SK-N-DZ (cell line): ENCODE measurements around the gene MYL9.
"Not testable (repeated sequence)": the region's sequence is repeated elsewhere in the genome, so short reads cannot be mapped to it uniquely, and the experiment has no call there.

ENCODE experiments used
- DNase-seq: peaks from one replicate; pipeline ENCODE4 v3.0.0-alpha.2; 2015; ENCODE audit warnings: low spot score

Gene MYL9

DNA sequence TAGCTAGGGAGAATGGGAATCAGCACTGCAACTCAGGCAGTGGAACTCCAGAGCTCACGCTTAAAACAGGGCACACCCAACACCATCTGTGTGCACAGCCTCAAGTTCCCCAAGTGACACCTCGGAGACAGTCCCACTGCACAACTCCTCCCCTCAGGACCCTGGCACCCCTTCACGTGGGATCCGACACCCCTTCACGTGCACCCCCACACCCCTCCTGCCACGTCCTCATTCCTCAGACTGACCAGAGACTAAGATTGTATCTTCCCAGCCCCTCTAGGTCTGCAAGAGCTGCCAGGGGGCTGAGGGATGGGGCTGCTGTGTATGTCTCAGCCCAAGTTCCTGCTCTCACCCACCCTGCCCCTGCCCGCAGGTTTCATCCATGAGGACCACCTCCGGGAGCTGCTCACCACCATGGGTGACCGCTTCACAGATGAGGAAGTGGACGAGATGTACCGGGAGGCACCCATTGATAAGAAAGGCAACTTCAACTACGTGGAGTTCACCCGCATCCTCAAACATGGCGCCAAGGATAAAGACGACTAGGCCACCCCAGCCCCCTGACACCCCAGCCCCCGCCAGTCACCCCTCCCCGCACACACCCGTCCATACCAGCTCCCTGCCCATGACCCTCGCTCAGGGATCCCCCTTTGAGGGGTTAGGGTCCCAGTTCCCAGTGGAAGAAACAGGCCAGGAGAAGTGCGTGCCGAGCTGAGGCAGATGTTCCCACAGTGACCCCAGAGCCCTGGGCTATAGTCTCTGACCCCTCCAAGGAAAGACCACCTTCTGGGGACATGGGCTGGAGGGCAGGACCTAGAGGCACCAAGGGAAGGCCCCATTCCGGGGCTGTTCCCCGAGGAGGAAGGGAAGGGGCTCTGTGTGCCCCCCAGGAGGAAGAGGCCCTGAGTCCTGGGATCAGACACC, 7.6 kb downstream of the MYL9 start:
- no peak for DNase-seq

DNA sequence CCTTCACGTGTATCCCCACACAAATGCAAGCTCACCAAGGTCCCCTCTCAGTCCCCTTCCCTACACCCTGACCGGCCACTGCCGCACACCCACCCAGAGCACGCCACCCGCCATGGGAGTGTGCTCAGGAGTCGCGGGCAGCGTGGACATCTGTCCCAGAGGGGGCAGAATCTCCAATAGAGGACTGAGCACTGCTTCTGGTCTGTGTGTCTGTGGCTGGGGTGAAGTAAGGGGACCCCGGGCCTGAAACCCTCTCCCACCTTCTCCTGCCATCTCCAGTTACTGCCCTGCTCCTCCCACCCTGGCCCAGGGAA, 8.3 kb downstream of the MYL9 start:
- DNase-seq, result no peak

DNA sequence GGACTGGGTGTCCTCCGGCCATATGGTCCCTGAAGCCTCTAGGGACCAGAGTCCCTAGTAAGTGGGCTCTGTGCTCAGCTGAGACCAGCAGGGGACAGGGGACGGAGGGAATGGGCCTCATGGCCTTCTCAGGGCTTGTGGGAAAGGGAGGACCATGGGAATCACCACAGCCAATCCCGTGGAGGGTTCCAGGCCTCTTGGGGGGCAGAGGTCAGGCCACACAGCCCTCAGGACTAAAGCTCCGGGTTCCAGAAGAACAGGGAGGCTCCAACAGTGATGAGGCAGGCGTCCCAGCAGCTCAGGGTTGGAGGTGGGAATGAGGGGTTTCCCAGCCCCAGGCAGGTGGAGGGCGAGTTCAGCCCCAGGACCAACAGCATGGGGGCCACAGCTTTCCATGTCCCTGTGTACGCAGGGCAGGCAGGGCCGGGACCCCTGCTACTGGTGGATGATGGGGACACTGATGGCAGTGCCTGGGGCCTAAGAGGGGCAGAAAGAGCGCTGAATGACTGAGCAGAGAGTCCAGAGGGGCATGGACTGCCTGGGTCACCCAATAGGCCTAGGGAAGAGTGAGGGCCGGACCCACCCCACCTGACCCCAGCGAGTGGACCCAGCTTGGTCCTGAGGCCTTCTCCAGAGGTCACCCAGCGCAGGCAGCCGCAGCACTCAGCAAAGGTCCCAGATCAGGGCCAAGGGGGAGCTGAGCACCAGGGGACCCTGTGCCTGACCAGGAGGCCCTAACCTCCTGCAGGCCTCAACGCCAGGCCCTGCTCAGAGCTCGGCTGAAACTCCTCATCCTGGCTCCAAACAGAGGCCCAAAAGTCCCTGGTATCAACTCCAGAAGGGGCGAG, 8.8 kb downstream of the MYL9 start:
- DNase-seq, result no peak

DNA sequence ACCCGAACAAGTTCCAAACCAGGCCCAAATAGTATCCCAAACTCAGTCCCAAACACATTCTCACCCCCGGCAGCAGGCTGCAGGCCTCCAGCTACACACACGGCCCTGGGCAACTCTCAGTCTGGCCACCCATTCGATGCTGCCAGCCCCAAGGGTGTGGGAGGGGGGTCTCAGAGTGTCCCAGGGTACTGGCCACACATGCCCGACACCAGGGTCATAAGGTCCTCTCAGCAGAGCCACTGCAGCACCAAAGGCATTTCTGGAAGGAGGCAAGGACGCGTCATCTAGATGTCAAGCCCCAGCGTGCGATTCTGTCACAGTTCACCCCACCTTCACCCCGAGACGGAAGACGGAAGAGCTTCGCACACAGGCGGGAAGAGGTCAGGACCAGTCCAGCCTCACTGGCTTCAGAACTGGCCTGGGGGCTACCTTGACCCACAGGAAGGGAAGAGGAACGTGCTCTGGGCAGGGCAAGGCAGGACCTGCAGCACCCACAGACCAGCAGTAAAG, 9.5 kb downstream of the MYL9 start:
- DNase-seq, result no peak

DNA sequence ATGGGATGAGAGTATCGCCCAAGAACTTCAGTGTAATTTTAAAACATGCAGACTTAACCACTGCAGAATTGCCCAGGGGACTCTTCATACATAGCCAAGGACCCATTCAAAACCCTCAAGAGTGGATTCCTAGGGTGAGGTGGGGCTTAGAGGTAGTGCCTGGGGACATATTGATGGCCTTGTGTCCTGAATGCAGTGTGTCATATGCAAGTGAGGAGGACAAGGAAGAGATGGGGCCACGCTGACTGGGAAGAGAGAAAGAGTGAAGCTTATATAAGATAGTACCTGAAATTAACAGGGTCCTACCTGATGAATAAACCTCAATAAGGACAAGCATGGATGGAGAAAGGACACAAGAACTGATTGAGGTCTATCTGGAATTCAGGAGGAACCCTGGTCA, 13.9 kb downstream of the MYL9 start:
- no peak for DNase-seq

DNA sequence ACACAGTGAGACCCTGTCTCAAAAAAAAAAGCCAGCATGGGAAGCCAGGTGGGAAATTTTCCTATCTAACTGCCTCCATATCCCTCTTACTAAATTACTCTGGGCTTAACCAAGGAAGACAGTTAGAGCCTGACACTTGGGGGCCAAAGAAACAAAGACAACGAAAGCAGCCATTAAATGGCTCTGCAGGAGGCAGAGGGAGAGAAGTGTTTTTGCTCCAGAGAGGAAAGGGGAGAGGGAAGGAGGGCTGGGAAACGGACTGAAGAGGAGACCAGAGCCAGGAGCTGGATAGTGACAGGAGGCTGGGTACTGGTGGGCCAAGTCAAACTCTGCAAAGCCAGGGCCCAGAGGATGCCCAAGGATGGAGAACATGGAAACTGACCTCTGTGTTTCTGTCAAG, 21.4 kb downstream of the MYL9 start:
- no peak for DNase-seq

DNA sequence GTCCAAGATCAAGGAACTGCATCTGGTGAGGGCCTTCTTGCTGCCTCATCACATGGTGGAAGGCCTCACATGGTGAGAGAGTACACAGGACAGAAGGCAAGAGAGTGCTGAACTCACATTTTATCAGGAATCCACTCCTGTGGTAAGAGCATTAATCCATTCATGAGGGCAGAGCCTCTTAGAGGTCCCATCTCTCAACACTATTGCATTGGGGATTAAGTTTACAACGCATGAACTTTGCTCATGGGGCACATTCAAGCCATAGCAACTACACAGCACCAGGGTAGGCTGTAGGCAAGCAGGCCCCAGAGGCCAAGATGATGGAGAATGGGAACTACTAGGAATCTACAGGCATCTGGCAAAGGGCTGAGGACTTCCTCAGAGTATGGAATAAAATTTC, 22.1 kb downstream of the MYL9 start:
- no peak for DNase-seq

DNA sequence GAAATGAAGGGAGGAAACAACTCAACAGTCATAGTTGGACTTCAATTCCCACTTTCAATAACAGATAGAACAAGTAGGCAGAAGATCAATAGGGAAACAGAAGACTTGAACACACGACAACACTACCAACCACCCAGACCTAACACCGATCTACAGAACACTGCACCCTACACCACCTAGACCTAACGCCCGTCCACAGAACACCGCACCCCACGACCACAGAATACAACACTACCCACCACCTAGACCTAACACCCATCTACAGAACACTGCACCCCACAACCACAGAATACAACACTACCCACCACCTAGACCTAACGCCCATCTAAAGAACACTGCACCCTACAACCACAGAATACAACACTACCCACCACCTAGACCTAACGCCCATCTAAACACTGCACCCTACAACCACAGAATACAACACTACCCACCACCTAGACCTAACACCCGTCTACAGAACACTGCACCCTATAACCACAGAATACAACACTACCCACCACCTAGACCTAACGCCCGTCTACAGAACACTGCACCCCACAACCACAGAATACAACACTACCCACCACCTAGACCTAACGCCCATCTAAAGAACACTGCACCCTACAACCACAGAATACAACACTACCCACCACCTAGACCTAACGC, 22.9 kb downstream of the MYL9 start:
- not testable (repeated sequence) for DNase-seq

DNA sequence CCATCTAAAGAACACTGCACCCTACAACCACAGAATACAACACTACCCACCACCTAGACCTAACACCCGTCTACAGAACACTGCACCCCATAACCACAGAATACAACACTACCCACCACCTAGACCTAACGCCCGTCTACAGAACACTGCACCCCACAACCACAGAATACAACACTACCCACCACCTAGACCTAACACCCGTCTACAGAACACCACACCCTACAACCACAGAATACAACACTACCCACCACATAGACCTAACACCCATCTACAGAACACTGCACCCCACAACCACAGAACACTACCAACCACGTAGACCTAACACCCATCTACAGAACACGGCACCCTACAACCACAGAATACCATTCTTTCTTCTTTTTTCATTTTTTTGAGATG, 23.4 kb downstream of the MYL9 start:
- DNase-seq, result not testable (repeated sequence)

DNA sequence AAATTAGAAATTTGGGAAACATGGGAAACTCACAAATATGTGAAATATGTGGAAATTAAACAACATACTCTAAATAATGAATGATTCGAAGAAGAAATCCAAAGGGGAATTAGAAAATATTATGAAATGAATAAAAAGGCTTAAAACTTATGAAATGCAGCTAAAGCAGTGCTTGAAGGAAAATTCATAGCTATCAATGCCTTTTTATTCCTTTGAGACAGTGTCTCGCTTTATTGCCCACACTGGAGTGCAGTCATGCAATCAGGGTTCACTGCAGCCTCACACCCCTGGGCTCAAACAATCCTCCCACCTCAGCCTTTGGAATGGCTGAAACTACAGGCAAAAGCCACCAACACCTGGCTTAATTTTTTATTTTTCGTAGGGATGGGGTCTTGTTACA, 24.2 kb downstream of the MYL9 start:
- no peak for DNase-seq

DNA sequence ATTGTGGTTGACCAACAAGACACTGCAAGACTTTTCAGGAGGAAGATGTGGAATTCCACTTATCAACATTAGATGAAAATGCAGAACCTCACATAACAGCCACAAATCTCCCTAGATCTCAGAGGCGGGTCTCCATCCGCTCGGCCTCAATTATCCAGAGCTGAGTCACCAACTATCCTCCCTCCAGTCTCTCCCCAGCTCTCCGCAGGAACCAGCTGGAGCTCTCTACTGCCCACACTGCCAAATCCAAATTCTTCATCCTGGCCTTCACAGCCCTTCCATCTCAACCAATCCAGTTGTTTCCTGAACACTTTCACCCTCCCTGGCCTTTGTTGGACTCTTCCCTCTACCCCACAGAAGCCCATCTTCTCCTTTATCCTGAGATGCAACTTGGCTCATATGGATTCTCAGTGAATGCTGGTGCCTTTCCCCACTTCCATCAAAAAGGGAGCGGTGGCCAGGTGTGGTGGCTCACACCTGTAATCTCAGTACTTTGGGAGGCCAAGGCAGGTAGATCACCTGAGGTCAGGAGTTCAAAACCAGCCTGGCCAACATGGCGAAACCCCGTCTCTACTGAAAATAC, 28.6 kb downstream of the MYL9 start:
- no peak for DNase-seq

DNA sequence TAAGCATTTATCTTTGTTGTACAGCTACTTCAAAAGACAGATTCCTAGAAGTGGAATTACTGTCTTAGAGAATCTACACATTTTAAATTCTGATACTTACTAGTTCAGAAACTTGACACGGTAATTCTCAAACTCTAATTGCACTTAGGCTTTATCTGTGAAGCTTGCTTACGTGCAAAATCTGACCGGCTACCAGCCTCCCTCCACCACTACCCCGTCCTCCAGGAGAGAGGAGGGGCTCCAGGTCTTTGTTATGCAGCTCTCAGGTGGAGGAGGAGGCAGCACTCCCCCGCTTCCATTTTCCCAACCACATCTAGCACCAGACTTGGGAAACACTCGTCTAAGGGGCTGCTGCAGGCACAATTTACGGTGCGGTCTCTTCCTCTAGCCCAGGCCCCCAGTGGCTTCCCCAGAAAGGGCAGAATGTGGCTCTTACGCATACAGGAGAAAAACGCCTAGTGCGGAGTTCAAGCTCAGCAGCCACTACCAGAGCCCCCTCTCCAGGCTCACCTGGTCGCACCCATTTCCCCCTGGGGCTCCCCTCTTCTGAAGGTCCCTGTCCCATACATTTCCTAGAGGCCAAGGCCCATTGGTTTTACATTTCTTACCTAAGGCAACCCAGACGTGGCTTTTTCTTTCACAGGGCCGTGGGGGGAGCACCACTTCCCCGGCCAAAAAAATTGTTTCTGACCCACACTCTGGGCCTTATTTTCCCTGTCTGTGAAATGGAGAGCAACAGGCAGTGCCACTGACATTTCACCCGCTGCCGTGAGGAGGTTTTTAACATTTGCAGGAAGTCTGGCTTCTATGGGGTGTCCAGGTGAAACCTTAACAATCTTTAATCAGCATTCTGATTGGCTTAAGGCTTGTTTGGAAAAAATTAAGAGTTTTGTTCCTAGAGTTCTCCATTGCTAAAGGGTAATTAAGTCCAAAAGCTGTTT, 30.5 kb downstream of the MYL9 start:
- peak; percentile 59 for DNase-seq

DNA sequence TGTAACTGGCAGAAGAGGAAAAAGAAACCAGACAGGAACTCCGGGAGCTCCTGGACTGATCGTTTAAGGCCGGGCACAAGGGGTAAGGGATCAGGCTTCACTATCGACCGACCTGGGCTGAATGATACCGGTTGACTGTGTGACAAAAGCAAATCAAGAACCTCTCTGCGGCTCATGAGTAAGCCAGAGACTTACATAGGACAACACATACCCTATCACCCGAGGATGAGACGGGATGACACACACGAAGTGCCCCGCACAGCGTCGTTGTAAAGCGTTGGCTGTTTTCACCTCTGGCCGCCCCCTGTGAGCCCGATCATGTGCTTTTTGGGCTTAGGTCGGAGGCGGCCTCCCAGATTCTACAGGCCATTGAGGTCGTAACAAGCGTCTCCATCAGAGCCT, 31.4 kb downstream of the MYL9 start:
- DNase-seq, result peak; percentile 57

DNA sequence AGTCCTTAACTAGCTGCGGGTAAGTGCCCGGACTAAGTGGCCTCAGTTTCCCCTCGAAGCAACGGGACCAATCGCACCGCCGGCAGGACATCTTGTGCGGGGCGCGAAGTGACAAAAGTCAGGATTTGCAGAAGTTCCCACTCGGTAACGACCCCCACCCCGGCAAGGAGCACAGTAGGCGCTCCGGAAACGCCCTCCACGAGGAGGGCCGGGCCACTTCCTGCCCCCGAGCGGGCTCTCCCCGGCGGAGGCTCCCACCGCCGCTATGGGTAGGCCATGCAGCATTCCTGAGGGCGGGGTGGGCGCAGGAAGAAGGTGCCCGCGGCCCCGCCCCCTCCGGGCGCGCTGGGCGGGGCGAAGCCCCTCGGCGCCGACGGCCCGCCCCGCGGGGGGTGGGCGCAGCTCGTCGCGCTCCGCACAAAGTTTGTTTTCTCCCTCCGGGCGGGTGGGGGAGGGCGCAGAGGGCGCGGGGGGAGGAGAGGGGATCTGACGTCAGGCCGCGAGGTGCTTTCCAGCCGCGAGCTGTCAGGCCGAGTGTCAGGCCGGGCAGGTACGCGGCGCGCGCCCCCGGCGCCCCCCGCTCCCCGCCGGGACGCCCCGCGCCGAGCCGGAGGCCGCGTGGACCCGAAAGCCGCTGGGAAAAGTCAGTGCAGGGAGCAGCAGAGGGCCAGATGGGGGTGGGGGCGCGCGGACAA, 31.9 kb downstream of the MYL9 start, which contains the start of gene TGIF2:
Gene TGIF2, plus strand, starts transcription at position 495 of the 695 bp plus-strand sequence. CDS start 5,178 bp downstream, outside the sequence.
- peak; percentile 88 for DNase-seq

DNA sequence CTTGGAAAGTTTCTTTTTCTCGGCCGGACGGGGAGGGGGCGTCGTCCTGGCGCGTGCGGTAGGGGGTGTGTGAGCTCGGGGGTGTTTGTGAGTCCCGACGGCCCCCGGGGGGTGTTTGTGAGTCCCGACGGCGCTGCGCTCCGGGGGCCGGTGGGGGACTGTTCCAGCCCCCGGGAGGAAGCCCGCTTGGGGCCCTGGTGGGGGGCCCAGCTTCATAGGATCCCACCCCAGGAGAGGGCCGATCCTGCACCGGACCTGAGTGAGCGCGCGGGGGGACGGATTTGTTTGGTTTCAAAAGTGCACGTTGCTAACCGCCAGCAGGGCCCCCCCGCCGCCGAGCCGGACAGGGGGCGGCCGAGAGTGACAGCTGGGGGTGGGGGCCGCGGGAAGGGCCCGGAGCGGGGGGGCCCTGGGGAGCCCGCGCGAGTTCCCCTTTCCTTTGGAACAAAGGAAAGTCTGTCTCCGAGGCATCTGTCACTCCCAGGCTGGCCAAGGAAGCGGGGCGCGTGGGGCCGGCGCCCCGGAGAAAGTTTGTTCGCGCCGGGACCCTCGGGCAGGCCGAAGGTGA, 32.6 kb downstream of the MYL9 start:
- no peak for DNase-seq

DNA sequence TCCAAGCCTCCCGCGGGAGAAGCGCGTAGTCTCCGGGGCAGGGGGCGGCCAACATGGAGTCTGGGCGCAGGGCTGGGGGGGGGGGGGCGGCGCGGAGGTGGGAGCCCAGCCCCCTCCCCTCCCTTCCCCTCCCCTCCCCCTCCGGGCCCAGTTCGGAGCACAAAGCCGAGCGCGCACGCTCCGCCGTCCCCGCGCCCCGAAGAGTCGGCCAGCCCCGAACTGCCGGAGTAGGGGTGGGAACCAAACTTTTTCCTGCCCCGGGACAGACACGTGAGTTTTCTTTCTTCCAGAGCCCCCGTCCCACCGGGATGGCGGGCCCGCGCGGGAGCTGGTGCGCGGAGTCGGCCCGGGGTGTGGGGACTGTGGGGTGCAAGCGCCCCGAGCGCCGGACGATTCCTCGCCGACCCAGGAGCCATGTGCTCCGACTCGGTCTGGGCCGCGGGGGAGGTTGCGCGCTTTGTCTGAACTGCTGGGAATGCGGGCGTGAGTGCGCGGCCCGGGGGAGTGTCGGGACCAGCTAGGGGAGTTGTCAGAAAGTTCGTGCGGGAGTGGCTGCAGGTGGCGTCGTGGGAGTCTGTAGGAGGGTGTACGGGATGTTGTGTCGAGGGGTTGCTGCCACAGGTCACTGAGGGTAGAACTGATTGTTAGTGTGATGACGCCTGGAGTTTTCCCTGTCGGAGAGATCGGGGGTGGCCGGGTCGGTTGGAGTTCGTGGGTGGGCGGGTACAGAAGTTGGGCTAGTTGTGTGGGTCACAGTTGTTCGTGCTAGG, 33.2 kb downstream of the MYL9 start:
- peak; percentile 55 for DNase-seq

DNA sequence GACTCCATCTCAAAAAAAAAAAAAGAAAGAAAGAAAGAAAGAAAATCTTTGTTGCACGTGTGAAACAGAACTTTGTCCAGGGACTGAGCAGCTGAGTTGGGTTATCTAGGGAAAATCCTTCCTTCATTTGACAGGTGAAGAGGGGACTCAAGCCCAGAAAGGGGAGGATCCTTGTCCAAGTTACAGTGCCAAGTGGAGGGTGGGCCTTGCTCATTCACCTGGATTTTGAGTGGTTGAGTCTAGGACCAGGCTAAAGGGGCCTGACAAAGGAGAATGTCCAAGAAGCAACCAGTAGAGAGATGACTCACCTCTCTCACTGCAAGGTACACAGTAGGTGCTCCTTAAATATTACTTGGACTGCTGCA, 34.7 kb downstream of the MYL9 start:
- DNase-seq, result no peak

DNA sequence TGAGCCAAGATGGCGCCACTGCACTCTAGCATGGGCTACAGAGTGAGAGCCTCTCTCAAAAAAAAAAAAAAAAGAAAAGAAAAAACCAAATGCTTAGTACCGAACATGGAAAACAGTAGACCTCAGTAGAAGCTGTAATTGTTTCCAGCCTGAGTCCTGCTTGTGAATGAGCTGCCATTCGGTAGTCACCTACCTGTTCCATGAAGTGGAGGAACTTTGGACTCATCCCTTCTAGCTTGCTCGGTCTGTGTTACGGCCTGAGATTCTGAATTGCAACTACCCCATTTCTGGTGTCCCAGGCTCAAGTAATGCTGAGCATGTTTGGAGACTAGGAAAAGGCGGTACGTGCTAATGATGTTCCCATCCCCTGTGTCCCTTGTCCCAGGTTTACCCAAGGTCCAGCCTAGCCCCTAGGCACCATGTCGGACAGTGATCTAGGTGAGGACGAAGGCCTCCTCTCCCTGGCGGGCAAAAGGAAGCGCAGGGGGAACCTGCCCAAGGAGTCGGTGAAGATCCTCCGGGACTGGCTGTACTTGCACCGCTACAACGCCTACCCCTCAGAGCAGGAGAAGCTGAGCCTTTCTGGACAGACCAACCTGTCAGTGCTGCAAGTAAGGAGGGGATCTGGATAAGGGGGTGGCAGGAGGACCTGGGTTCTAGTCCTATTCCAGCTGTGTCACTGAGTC, 37.2 kb downstream of the MYL9 start:
- no peak for DNase-seq
